Lower lobe of right lung (tissue), 2 donors: ENCODE data around the gene GCC1. TPM values are rescaled to one million over a fixed set of nuclear protein-coding genes. Genes with fewer than 3 reads are reported as not detected.

ENCODE experiments used
- ATAC-seq, 2 donors: fragments of 200-7000 bp; cut with Tn5 transposase; one replicate each; pipeline ENCODE4 v1.9.1; 2020 to 2022; ENCODE audit warnings: mild to moderate bottlenecking in 2 of 2, moderate library complexity in 2 of 2
- DNase-seq: peaks from one replicate; pipeline ENCODE4 v3.0.0-alpha.2; 2020
- H3K27ac ChIP-seq: fragments of 200-600 bp; one replicate; pipeline ENCODE4 v1.8.0; 2022
- H3K27me3 ChIP-seq: fragments of 200-600 bp; one replicate; pipeline ENCODE4 v1.8.0; 2022; ENCODE audit warnings: low read depth
- H3K36me3 ChIP-seq: fragments of 200-600 bp; one replicate; pipeline ENCODE4 v1.8.0; 2022; ENCODE audit warnings: mild to moderate bottlenecking
- H3K4me1 ChIP-seq: fragments of 200-600 bp; one replicate; pipeline ENCODE4 v1.8.0; 2022
- H3K4me3 ChIP-seq: fragments of 200-600 bp; one replicate; pipeline ENCODE4 v1.8.0; 2022; ENCODE audit warnings: mild to moderate bottlenecking
- H3K9me3 ChIP-seq: fragments of 200-600 bp; one replicate; pipeline ENCODE4 v1.8.0; 2022
- CTCF ChIP-seq: fragments of 200-600 bp; IDR thresholded peaks from one replicate; pipeline ENCODE4 v1.8.0; 2022; ENCODE audit warnings: antibody characterized with exemption, mild to moderate bottlenecking
- intact Hi-C: fragments of 100-400 bp; cut with DNase I; formaldehyde crosslinking; loops from one replicate; pipeline ENCODE4 v1.11.0; 2022
- total RNA-seq: library from RNA; stranded (reverse); fragmentation: NEBNext Ultra II Directional; extraction: Animal tissue kit (Norgen Biotek cat#: 25700); gene quantifications from one replicate; pipeline ENCODE4 v1.2.1, GENCODE V29; 2021
- donor health status: DM: no; HTN: yes; CAD: no; lungs with severe emphysema.

GCC1 gene
- total RNA-seq, 1 donor from 2014 or later, result 17.4 TPM

- ATAC-seq, result no peak
- intact Hi-C loops, result no loop called here
- TF ChIP-seq CTCF, result no peak
- peaks cover 46% of the 10 kb centered on the region for H3K36me3 ChIP-seq
- peaks cover 40% of the 10 kb centered on the region for H3K4me1 ChIP-seq
- H3K4me3 ChIP-seq, result no peak overlapping the region
- no peak for DNase-seq
- H3K27ac ChIP-seq, result no peak overlapping the region
- H3K27me3 ChIP-seq, result no peaks in the 10 kb centered on the region
- H3K9me3 ChIP-seq, result no peaks in the 10 kb centered on the region
Measured at GRCh38 chr7:127582361-127582760, 3.0 kb downstream of the GCC1 start.

GRCh38 chr7:127581716-127582115 lies 3.7 kb downstream of the GCC1 start:
- Histone ChIP-seq H3K36me3 (peaks cover 46% of the 10 kb centered on the region), H3K4me1 (peaks cover 37% of the 10 kb centered on the region), H3K4me3 (no peak overlapping the region), H3K9me3 (no peaks in the 10 kb centered on the region), H3K27ac (no peak overlapping the region), H3K27me3 (no peaks in the 10 kb centered on the region)
- ATAC-seq (no peak), DNase-seq (no peak)
- intact Hi-C loops, result no loop called here
- TF ChIP-seq CTCF, result no peak

GRCh38 chr7:127580612-127581011 lies 4.8 kb downstream of the GCC1 start:
- H3K27me3 ChIP-seq, result no peaks in the 10 kb centered on the region
- no peak overlapping the region for H3K4me3 ChIP-seq
- intact Hi-C loops, result no loop called here
- peaks cover 37% of the 10 kb centered on the region for H3K4me1 ChIP-seq
- DNase-seq, result no peak
- H3K36me3 ChIP-seq, result peaks cover 46% of the 10 kb centered on the region
- no peaks in the 10 kb centered on the region for H3K9me3 ChIP-seq
- no peak for ATAC-seq
- H3K27ac ChIP-seq, result no peak overlapping the region
- no peak for TF ChIP-seq CTCF

- Histone ChIP-seq H3K4me3 (no peak overlapping the region), H3K9me3 (no peaks in the 10 kb centered on the region), H3K4me1 (peaks cover 26% of the 10 kb centered on the region), H3K36me3 (peaks cover 46% of the 10 kb centered on the region), H3K27ac (no peak overlapping the region), H3K27me3 (no peaks in the 10 kb centered on the region)
- intact Hi-C loops, result no loop called here
- DNase-seq, result no peak
- TF ChIP-seq CTCF, result no peak
- ATAC-seq, result no peak
Measured at GRCh38 chr7:127578711-127579275, 6.6 kb downstream of the GCC1 start.

GRCh38 chr7:127578036-127578684 lies 7.2 kb downstream of the GCC1 start:
- DNase-seq (no peak), ATAC-seq (peak in 1 of 2 donors; percentile 21)
- no peaks in the 10 kb centered on the region for H3K27me3 ChIP-seq
- H3K9me3 ChIP-seq, result no peaks in the 10 kb centered on the region
- no peak overlapping the region for H3K27ac ChIP-seq
- peaks cover 44% of the 10 kb centered on the region for H3K36me3 ChIP-seq
- H3K4me1 ChIP-seq, result peaks cover 20% of the 10 kb centered on the region
- intact Hi-C loops, result no loop called here
- no peak for TF ChIP-seq CTCF
- no peak overlapping the region for H3K4me3 ChIP-seq
